WTC11 (cell line): ENCODE measurements around the gene EGF. TPM values are rescaled to one million over a fixed set of nuclear protein-coding genes. Genes with fewer than 3 reads are reported as not detected.

ENCODE experiments used
- ATAC-seq: fragments of 200-7000 bp; cut with Tn5 transposase; 2 replicates; pipeline ENCODE4 v1.10.0; 2021; ENCODE audit warnings: mild to moderate bottlenecking, moderate library complexity
- CTCF ChIA-PET: fragments of 300-600 bp; sonication (Branson Sonifier 250); formaldehyde crosslinking; loops from one replicate; lab custom pipeline; 2021; ENCODE audit warnings: antibody characterized with exemption; lab: Charles Lee
- POLR2A ChIA-PET: fragments of 350-600 bp; sonication (Branson Sonifier 250); formaldehyde crosslinking; loops from one replicate; lab custom pipeline; 2021; ENCODE audit warnings: antibody characterized with exemption; lab: Charles Lee
- DNase-seq: peaks from one replicate; pipeline ENCODE4 v3.0.0; 2021; ENCODE audit warnings: low spot score
- H3K27ac Mint-ChIP-seq: 2 replicates; pipeline ENCODE4 v1.8.0; 2021; ENCODE audit warnings: mixed read lengths
- H3K27me3 Mint-ChIP-seq: 2 replicates; pipeline ENCODE4 v1.8.0; 2021; ENCODE audit warnings: low read depth, mild to moderate bottlenecking, moderate library complexity, mixed read lengths
- H3K36me3 Mint-ChIP-seq: 2 replicates; pipeline ENCODE4 v1.8.0; 2021; ENCODE audit warnings: mixed read lengths
- H3K4me1 Mint-ChIP-seq: 2 replicates; pipeline ENCODE4 v1.8.0; 2022; ENCODE audit warnings: mixed read lengths
- H3K4me3 Mint-ChIP-seq: 2 replicates; pipeline ENCODE4 v1.8.0; 2021; ENCODE audit warnings: mild to moderate bottlenecking, moderate library complexity, mixed read lengths
- H3K9me3 Mint-ChIP-seq: 2 replicates; pipeline ENCODE4 v1.8.0; 2021; ENCODE audit warnings: mixed read lengths
- ATF1 ChIP-seq: sonication (generic); formaldehyde crosslinking; IDR thresholded peaks from 2 replicates; pipeline ENCODE4 v1.8.1; 2023; ENCODE audit warnings: mild to moderate bottlenecking, moderate library complexity, missing genetic modification reagents
- ATF3 ChIP-seq: sonication (generic); formaldehyde crosslinking; conservative IDR thresholded peaks from 2 replicates; pipeline ENCODE4 v1.8.1; 2022; ENCODE audit warnings: mild to moderate bottlenecking, missing genetic modification reagents
- ATF6 ChIP-seq: sonication (generic); formaldehyde crosslinking; IDR thresholded peaks from 2 replicates; pipeline ENCODE4 v1.8.1; 2023; ENCODE audit warnings: mild to moderate bottlenecking, missing genetic modification reagents
- CBFB ChIP-seq: sonication (generic); formaldehyde crosslinking; IDR thresholded peaks from 2 replicates; pipeline ENCODE4 v1.8.1; 2022; ENCODE audit warnings: mild to moderate bottlenecking, low read depth, missing genetic modification reagents
- CREM ChIP-seq: sonication (generic); formaldehyde crosslinking; IDR thresholded peaks from 2 replicates; pipeline ENCODE4 v1.8.1; 2022; ENCODE audit warnings: mild to moderate bottlenecking, missing genetic modification reagents, moderate library complexity
- E2F5 ChIP-seq: sonication (generic); formaldehyde crosslinking; IDR thresholded peaks from 2 replicates; pipeline ENCODE4 v1.8.1; 2022; ENCODE audit warnings: mild to moderate bottlenecking, moderate library complexity, missing genetic modification reagents
- ERG ChIP-seq: fragments of 250-450 bp; sonication (Bioruptor Pico); IDR thresholded peaks from 2 replicates; pipeline ENCODE4 v1.8.0; 2021; ENCODE audit warnings: mild to moderate bottlenecking
- FOXJ3 ChIP-seq: sonication (generic); formaldehyde crosslinking; IDR thresholded peaks from 2 replicates; pipeline ENCODE4 v1.9.0; 2021; ENCODE audit warnings: missing genetic modification reagents, mild to moderate bottlenecking, borderline replicate concordance
- FOXK1 ChIP-seq: sonication (generic); formaldehyde crosslinking; IDR thresholded peaks from 2 replicates; pipeline ENCODE4 v1.8.0; 2022; ENCODE audit warnings: mild to moderate bottlenecking, moderate library complexity, missing genetic modification reagents
- JUN ChIP-seq: sonication (generic); formaldehyde crosslinking; IDR thresholded peaks from 2 replicates; pipeline ENCODE4 v1.8.0; 2023; ENCODE audit warnings: mild to moderate bottlenecking, missing genetic modification reagents
- KAT7 ChIP-seq: sonication (generic); formaldehyde crosslinking; IDR thresholded peaks from 2 replicates; pipeline ENCODE4 v1.8.1; 2023; ENCODE audit warnings: missing genetic modification reagents, mild to moderate bottlenecking, borderline replicate concordance
- MLX ChIP-seq: sonication (generic); formaldehyde crosslinking; IDR thresholded peaks from 2 replicates; pipeline ENCODE4 v1.8.1; 2023; ENCODE audit warnings: mild to moderate bottlenecking, missing genetic modification reagents, moderate library complexity
- MXD4 ChIP-seq: fragments of 250-450 bp; sonication (Bioruptor Pico); IDR thresholded peaks from 2 replicates; pipeline ENCODE4 v1.8.0; 2021; ENCODE audit warnings: mild to moderate bottlenecking, moderate library complexity, borderline replicate concordance
- NFYB ChIP-seq: sonication (generic); formaldehyde crosslinking; conservative IDR thresholded peaks from 2 replicates; pipeline ENCODE4 v1.8.0; 2022; ENCODE audit warnings: low read depth, missing genetic modification reagents
- PREB ChIP-seq: sonication (generic); formaldehyde crosslinking; IDR thresholded peaks from 2 replicates; pipeline ENCODE4 v1.8.1; 2022; ENCODE audit warnings: mild to moderate bottlenecking, missing genetic modification reagents, moderate library complexity, borderline replicate concordance
- ZBTB21 ChIP-seq: sonication (generic); formaldehyde crosslinking; IDR thresholded peaks from 2 replicates; pipeline ENCODE4 v1.8.1; 2023; ENCODE audit warnings: mild to moderate bottlenecking, missing genetic modification reagents, borderline replicate concordance
- ZBTB43 ChIP-seq: sonication (generic); formaldehyde crosslinking; IDR thresholded peaks from 2 replicates; pipeline ENCODE4 v1.8.1; 2023; ENCODE audit warnings: mild to moderate bottlenecking, missing genetic modification reagents
- ZMAT4 ChIP-seq: fragments of 250-450 bp; sonication (Bioruptor Pico); IDR thresholded peaks from 2 replicates; pipeline ENCODE4 v1.9.0; 2021; ENCODE audit warnings: mild to moderate bottlenecking
- ZNF138 ChIP-seq: sonication (generic); formaldehyde crosslinking; conservative IDR thresholded peaks from 2 replicates; pipeline ENCODE4 v1.8.1; 2022; ENCODE audit warnings: mild to moderate bottlenecking, moderate library complexity, missing genetic modification reagents
- ZNF232 ChIP-seq: sonication (generic); formaldehyde crosslinking; IDR thresholded peaks from 2 replicates; pipeline ENCODE4 v1.8.0; 2022; ENCODE audit warnings: mild to moderate bottlenecking, missing genetic modification reagents
- ZNF263 ChIP-seq: sonication (generic); formaldehyde crosslinking; IDR thresholded peaks from 2 replicates; pipeline ENCODE4 v1.8.1; 2022; ENCODE audit warnings: low read depth, mild to moderate bottlenecking, moderate library complexity, missing genetic modification reagents
- ZNF317 ChIP-seq: sonication (generic); formaldehyde crosslinking; IDR thresholded peaks from 2 replicates; pipeline ENCODE4 v1.8.1; 2023; ENCODE audit warnings: low read depth, mild to moderate bottlenecking, moderate library complexity, missing genetic modification reagents, borderline replicate concordance
- ZNF512 ChIP-seq: sonication (generic); formaldehyde crosslinking; IDR thresholded peaks from 2 replicates; pipeline ENCODE4 v1.8.1; 2022; ENCODE audit warnings: missing genetic modification reagents, borderline replicate concordance
- total RNA-seq: library from RNA; stranded (reverse); gene quantifications from 3 replicates; pipeline ENCODE4 v1.2.3, GENCODE V29; 2021

The EGF gene
- total RNA-seq, 1 experiment from 2014 or later, result 2.5 TPM

GRCh38 chr4:109887071-109887470 is 25.6 kb upstream of the EGF start:
- Mint-ChIP-seq H3K9me3 (no peaks in the 10 kb centered on the region), H3K36me3 (no peaks in the 10 kb centered on the region), H3K4me3 (no peak overlapping the region), H3K4me1 (no peaks in the 10 kb centered on the region), H3K27me3 (no peaks in the 10 kb centered on the region), H3K27ac (no peak overlapping the region)
- DNase-seq (no peak), ATAC-seq (no peak)
- ChIA-PET CTCF (no interaction called here), POLR2A (no interaction called here)
- TF ChIP-seq MXD4 (CRISPR knock-in tag) (no peak), ATF1 (CRISPR knock-in tag) (no peak), ATF3 (CRISPR knock-in tag) (no peak), FOXJ3 (CRISPR knock-in tag) (no peak), ZNF232 (no peak), E2F5 (CRISPR knock-in tag) (no peak), ZBTB43 (CRISPR knock-in tag) (no peak), JUN (CRISPR knock-in tag) (no peak), CREM (no peak), ERG (no peak), ZNF138 (no peak), FOXK1 (CRISPR knock-in tag) (no peak), CBFB (CRISPR knock-in tag) (no peak), MLX (no peak), ZMAT4 (CRISPR knock-in tag) (no peak), NFYB (CRISPR knock-in tag) (no peak), KAT7 (CRISPR knock-in tag) (no peak), ATF6 (CRISPR knock-in tag) (no peak)

GRCh38 chr4:109890076-109890475 is 22.6 kb upstream of the EGF start:
- CTCF ChIA-PET, result no interaction called here
- H3K36me3 Mint-ChIP-seq, result no peaks in the 10 kb centered on the region
- no peak overlapping the region for H3K27ac Mint-ChIP-seq
- H3K27me3 Mint-ChIP-seq, result no peaks in the 10 kb centered on the region
- no peaks in the 10 kb centered on the region for H3K4me1 Mint-ChIP-seq
- ATAC-seq (no peak), DNase-seq (no peak)
- no peak overlapping the region for H3K4me3 Mint-ChIP-seq
- POLR2A ChIA-PET, result no interaction called here
- no peaks in the 10 kb centered on the region for H3K9me3 Mint-ChIP-seq
- no peak for TF ChIP-seq ZNF512 (CRISPR knock-in tag)
- no peak for TF ChIP-seq CBFB (CRISPR knock-in tag)
- no peak for TF ChIP-seq ATF1 (CRISPR knock-in tag)
- no peak for TF ChIP-seq ZBTB21 (CRISPR knock-in tag)
- TF ChIP-seq ZNF317 (CRISPR knock-in tag), result no peak
- no peak for TF ChIP-seq E2F5 (CRISPR knock-in tag)
- no peak for TF ChIP-seq KAT7 (CRISPR knock-in tag)
- no peak for TF ChIP-seq ZNF263 (CRISPR knock-in tag)
- no peak for TF ChIP-seq PREB (CRISPR knock-in tag)
- no peak for TF ChIP-seq ATF3 (CRISPR knock-in tag)
